Measurements from ENCODE around the gene IL17REL.
A peak's percentile ranks its signal among the peaks of the same experiment; 100 is the strongest.

Gene IL17REL

DNA sequence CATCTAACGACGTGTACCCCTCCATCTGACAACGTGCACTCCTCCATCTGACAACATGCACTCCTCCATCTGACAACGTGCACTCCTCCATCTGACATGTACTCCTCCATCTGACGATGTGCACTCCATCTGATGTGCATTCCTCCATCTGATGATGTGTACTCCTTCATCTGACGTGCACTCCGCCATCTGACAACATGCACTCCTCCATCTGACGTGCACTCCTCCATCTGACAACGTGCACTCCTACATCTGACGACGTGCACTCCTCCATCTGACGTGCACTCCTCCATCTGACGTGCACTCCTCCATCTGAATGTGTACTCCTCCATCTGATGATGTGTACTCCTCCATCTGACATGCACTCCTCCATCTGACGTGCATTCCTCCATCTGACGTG, 8.0 kb upstream of the IL17REL start:
- no peak for DNase-seq

DNA sequence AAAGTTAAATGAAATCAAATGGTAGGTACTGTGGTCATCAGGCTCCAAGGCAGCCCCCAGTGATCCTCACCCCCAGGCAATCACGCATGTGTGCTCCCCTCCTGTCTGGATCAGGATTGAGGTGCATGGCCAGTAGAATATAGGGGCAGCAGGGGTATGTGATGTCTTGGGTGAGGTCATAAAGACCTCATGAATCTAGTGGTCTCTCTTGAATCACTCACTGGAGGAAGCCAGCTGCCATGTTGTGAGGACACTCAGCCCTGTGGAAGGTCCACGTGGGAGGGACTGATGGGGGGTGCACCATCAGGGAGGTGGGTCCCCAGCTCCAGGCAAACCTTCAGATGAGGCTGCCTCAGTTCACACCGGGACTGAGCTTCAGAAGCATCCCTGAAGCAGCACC, 6.8 kb upstream of the IL17REL start:
- no peak for DNase-seq

DNA sequence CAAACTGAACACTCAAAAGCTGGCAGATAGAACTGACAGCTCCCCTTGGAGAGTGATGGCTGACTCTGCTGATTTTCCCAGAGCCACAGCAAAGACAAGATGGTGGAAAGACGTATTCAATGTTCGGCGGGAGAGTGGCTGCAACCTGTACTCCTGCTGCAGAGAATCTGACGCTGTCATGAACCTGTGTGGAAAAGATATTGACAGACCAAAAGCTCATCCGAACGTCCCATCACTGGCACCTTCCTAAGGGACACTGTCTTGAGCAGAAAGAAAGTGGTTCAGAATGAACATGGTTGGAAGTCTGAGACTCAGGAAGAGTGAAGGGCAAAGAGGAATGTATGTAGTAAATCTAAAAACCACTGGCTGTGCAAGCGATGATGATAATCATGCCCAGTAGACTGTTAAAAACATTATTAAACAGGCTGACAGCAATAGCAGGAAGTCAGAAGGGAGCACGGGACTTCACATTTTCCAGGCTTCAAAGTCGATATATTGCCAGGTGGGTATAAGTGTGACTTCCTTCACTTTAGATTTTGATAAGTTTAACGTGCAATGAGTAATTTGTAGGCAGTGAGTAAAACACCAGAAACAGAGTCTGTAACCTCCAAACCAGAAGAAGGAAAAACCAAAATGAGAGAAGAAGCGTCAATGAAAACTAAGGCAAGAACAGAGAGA, 6.2 kb upstream of the IL17REL start:
- peak; percentile 24 for DNase-seq

DNA sequence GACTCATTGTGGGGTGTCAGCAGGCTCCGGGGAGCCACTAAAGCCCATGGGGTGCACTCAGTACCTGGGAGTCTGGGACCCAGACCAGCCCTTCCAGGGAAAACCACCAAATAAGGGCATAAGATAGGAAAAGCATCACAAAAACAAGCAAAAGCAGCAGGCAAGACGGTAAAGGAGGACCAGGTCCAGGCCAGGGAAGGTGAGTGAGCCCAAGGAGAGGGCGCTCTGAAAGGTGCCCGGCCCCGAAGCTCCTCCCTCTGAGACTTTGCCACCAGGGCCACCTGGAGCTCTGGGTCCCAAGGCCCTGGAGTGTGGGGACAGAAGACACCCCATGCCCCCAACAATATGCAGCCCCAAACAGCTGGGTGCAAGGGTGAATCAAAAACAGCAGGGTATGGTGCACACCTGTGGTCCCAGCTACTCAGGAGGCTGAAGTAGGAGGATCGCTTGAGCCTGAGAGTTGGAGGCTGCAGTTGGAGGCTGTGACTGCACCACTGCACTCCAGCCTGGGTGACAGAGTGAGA, 5.2 kb upstream of the IL17REL start:
- no peak for DNase-seq

DNA sequence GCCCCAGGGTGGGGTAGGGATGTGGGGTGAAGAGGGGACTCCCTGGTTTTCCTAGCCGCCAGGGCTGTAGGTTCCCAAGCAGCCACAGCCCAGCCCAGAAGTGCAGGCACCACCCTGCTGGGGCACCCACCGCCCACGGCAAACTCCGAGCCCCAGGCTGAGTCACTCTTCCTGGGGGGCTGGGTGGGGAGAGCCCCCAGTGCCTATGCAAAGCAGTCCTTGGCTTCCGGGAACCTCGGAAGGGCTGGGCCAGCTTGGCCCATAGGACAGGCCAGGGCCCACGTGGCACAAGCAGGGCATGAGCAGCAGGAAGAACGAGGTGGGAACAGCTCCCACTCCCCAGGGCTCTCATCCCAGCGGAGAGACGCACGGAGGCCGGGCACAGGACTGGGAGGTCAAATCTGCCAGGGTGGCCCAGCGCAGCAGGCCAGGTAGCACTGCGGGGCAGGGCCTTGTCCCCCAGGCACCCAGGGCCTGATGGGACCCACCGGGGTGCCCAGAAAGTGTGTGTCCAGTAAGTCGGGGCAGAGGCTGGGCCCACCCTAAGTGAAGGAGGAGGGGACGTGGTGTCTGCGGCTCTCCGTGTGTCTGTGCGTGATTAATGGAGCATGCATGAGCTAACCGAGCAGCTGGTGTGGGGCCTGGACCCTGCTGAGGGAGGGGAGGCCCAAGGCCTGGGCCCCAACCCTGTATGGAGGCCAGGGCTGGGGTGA, 4.6 kb upstream of the IL17REL start:
- DNase-seq = peak; percentile 81

DNA sequence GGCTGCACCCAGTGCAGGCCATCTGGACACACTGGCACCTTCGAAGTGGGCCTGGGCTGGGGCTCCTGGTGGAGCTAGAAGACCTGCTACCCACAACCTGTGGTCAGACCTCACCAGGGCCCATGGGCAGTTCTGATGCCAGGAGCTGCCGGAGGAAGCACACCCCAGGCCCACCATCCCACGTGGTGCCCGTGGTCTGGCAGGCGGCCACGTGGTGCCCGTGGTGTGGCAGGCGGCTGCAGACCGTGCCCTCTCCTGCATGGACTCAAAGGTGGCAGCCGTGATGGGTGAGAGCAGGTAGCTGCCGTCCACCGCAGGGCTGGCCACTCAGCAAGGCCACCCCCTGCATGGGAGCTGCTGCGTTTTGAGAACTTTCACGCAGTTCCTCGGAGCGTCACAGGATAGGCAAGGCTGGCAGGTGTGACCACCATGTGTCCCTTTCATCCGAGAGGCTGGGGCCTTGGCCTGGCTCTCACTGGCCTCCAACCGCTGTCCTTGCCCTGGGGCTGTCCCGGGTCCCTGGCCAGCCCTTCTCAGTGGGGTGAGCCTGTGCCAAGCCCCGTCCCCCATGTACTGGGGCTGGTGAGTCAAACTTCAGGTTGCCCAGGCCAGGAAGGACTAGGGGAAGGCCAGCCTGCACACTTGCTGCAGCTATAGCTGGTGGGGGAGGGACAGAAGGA, 3.9 kb upstream of the IL17REL start:
- DNase-seq = no peak

DNA sequence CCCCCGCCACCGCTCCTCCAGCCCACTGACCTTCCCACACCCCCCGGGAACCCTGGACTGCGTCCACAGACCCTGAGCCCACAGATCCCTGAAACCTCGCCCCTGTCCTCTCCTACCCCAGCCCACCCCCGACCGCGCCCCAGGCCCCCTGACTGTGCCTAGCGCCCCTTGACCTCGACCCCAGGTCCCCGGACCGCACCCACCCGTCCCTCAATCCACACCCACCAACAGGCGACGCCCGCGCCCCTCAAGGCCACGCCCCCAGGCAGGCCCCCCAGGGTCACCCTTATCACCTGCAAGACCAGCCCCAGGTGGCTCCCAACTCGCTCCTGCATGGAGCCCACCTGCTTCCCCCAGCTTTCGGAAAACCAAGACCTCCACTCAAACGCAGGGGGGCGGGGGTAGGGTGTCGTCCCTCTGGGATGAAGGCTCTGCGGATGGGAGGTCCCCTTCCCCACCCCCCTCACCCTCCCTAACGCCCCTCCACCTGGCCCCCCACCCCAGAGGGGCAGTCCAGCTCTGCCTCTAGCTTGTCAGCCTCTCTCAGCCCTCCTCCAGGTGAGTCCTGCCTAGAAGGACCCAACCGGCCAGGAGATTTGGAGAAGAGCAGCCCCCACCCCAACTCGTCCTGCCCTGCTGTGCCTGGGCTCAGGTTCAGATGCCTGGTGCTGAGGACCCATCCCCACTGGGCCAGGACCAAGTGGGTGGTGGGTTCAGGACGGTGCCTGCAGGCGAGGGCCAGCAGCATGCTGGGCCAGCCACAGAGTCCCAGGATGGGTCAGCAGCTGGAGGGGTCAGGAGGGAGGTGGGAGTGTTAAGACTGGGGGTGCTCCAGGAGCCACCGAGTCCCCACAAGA, 3.1 kb upstream of the IL17REL start:
- DNase-seq = no peak

DNA sequence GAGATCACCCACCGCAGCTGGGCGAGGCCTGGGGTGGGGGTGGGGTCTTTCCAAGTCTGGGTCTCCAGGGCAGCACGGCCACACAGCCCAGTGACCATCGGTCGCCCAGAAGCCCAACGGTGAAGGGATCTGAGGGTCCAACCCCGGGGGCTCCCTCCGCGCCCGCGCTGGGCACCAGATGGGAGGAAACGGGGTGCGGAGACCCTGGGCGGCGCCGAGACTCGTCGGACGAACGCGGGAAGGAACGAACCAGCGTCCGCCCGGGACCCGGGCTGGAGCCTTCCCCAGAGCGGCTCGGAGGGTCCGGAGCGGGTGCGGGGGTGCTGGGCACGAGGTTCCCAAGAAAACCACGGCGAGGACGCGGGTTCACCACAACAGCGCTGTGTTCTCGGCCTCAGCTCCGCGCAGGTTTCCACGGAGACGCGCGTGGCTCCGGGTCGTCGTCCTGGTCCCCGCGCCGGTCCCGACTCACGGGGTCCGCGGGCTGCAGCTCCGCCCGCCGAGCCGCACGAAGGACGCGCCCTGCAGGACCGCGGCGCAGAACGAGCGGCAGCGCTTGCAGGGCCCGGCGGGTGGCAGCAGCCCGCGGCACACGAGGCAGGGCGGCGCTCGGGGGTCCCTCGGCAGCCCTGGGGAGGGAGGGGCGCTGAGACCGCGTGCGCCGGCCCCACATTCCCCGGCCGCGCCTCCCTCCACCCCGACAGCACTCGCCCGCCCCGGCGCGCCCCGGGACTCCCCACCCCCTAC, 2.3 kb upstream of the IL17REL start:
- peak; percentile 6 for DNase-seq

DNA sequence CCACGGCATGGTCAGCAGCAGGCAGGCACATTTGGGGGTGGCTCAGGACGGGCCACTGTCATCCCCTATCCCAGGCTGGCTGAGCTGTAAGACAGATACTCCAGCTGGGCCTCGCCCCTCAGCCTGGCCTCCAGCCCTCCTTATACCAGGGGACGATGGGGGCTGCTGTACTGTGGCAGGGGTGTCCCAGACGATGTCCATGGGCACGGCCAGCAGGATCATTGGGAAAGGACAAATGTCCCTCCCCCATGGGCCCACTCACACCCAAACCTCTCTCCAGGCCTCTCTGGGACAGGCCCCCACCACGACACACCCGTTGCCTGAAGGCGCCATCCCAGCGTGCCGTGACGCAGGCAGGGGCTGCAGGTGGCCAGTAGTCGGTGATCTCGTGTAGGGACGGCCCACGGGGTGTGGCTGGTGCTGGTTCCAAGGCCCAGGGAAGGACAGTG, 1.5 kb upstream of the IL17REL start:
- no peak for DNase-seq

DNA sequence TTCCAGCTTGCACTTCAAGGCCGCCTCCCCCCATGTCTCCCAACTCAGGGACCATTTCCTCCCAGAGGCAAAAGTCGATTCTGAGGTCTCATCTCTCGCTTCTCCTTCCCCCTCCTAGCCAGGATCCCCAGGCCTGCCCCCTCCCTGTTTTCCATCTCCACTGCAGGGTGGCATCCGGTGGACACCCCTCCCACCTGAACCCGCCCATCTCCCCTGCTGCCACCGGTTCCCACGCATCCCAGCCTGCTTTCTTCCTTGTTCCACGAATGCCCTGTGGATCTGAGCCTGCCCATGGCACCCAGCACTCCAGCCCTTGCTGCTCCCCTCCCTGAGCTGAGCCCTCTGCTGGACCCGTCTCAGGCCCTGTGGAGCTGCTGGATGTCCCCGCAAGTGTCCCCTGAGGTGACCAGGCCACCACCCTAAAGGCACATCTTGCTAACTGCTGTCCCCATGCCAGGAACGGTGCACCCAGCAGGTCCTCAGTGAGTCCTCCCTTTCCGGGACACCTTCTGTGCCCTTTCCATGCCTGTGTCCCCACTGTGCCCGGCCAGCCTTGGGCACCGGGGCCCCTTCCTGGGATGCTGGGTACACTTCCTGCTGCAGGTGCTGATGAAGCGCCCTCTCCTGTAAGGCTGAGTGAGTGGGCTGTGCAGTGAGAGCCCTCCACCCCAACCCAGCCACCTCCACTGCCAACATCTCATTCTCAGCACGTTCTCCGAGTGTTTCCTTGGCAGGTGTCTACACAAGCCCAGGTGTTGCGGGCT, 936 bp downstream of the IL17REL start:
- DNase-seq = no peak

DNA sequence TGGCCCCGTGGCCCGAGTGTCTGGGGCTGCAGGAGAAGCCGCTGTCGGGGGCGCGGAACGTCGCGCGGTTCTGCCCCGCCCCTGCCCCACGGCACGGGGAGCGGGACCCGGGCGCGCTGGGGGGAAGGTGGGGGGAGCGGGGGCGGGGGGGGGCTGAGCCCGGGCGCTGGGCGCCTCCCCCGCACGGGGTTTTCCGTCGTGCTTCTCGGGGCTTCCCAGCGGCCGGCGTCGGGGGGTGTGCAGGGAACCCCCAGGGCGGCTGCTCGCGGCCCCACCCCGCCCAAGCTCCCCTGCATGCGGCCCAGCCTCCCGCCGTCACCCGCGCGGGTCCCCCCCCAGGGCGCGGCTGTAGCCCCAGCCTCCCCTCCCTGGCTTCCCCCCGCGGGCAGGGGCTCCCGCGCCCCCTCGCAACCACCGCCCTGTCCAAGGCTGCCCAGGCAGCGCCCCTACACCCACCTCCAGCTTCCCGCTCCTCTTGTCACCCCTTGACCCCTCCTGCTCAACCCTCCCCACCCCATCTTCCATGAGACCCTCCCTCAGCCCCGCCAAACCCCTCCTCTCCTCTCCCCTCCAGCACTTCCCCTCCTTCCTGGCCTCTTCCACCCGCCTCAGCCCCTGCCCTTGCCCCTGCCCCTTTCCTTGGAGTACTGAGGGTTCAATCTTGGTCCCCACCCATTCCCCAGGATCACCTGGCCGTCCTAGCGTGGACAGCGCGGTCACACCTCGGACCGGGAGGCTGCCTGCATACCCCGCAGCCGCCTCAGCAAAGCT, 1.7 kb downstream of the IL17REL start:
- DNase-seq = peak; percentile 66

DNA sequence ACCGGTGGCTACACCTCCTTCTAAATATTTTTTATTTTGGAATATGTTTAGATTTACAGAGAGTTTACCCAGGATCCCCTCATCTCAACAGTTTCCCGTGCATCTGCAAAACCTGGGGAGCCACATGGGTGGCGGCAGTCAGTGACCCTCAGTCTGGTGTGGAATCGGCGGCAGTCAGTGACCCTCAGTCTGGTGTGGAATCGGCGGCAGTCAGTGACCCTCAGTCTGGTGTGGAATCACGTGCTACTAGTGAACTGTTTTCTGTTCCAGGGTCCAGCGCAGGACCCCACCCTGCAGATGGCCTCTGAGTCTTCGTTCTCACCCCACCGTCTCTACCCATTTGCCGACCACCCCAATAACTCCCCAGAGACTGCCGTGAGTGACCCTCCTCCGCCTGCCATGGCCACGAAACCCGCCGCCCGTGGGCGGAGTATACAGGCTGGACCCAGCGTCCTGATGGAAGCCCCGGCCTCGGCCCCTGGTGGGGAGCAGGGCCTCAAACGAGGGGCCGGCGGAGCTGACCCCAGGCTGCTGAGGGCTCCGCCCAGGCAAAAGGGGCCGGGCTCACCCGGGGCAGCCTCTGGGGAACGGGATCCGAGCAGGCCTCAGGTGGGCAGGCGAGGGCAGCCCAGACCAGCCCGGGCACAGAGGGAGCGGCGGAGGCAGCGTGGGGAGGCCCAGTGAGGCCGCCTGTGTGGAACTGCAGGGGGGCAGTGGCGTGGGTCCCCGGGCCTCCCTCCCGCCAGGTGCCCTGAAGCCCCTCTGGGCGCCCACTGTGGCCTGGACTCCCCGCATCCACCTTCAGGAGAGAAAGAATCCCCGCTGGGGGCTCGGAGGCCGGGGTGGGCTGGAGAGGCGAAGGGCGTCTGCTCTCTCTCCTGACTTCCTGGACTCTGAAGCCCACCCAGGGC, 2.5 kb downstream of the IL17REL start:
- DNase-seq = no peak

DNA sequence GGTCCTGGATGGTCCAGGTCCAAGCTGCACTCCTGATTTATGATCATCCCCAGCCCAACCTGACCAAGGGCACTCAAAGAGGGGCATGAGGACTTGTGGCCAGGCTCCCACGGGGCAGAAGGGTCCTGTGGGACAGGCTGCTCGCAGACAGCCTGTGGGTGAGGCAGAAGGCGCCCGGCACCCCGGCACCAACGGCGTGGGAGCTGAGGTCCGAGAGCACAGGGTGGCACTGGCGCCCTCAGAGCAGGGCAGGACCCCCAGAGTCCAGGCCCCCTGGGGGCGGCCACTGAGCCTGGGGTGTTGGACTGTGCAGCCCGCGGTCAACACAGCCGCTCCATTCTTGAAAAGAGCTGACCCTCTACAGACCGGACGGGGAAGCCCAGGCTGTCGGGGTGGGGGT, 3.3 kb downstream of the IL17REL start:
- DNase-seq = no peak

DNA sequence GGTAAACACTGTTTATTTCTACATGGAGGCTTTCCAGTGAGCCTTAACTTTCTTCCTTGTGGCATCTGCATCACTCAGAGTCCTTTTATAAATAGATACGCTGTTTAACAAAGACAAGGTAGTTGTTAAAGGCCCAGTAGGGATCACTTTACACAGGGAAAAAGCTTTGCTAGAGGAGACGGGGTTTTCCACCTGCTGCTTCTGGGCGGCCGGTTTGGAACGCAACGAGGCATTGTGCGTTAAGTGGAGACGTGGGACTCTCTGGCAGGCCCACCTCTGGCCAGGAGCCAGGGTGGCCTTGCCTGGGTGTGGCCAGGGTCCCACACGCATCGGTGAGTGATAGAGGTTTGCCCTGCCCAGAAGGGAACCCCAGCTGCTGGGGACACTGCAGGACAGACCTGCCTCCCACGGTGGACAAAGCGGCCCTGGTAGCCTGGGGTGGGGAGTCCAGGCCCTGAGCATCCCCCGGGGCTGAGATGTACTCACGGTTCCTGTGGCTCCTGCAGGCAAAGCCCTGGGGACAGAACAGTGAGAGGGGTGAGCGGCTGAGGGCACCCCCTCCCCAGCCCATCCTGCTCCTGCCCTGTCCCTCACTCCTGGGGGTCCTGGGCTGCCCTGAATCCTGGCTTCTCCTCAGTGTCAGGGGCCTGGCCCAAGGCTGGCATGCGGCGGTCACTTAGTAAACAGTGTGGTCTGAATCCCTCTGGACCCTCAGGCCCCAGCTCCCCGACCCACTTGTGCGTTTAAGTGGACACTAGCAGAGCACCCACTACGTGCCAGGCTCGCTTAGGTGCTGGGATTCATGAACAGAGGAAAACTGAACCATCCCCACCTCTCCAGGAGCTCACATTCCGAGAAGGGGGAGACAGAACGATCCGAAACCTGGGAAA, 4.2 kb downstream of the IL17REL start:
- DNase-seq = no peak

DNA sequence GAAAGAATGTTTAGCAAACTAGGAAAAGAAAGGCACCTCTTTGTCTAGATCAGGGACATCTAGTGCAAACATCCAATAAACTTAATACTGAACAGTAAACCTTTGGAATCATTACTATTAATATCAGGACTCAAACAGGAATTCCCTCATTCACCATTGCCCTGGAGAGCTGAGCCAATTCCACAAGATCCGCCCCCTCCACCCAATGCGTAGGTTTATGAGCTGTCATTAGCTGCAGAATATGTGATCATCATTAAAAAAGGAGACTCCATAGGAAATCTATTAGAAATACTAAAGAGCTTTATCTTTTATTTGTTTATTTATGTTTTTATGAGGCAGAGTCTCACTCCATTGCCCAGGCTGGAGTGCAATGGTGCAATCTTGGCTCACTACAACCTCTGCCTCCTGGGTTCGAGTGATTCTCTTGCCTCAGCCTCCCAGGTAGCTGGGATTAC, 5.5 kb downstream of the IL17REL start:
- DNase-seq = no peak

DNA sequence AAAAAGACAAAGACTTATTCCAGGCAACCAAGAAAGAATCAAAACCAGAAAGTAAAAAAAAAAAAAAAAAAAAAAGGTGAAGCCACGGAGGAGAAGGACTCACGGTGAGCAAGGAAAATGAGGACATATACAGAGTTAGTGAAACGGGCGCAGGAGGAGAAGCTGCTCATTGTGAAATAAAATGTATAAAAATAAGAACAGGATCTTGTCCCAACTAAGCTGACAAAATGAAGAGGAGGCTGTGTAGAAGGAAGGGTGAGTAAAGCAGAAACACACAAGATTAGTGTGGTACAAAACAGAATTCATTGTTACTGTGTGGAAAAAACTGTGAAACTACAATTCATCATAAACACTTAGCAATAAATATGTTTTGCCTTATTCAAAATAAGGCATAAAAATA, 7.6 kb downstream of the IL17REL start:
- no peak for DNase-seq

DNA sequence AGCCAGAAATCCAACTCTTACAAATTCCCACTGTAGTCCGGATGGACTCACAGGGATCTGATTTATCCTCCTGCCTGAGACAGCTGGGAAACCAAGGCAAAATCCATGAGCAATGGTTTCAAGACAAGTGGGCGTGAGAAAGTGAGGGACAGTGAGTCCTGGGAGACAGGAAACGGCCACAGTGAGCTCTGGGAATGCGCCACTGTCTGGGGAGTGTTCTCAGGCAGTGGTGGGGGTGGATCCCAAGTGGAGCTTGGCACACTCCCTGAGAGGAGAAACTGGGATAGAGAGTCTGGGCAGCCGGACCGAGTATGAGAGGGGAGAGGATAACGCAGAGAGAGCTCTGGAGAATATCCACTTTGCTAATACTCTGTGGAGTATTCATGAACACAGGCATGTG, 9.8 kb downstream of the IL17REL start:
- DNase-seq = no peak
